SU-DHL-6 (cell line): Measurements from ENCODE around the gene EFNA4.

Experiments used
- H2AFZ ChIP-seq: fragments of 200-600 bp; sonication (generic); 2 replicates; pipeline ENCODE4 v1.6.1; 2014; ENCODE audit warnings: low read depth, mild to moderate bottlenecking, moderate library complexity, mixed read lengths, antibody characterized with exemption, low read length; ENCODE audit not compliant: severe bottlenecking
- H3F3A ChIP-seq: fragments of 200-600 bp; shearing (Covaris generic); 2 replicates; pipeline ENCODE4 v1.6.0; 2016; ENCODE audit warnings: antibody characterized with exemption, mild to moderate bottlenecking; ENCODE audit not compliant: insufficient read depth
- H3K27ac ChIP-seq: fragments of 200-600 bp; sonication (generic); 2 replicates; pipeline ENCODE4 v1.5.1; 2016; ENCODE audit warnings: low read depth, mild to moderate bottlenecking, low read length, moderate library complexity, mixed read lengths
- H3K27me3 ChIP-seq: fragments of 200-600 bp; sonication (generic), shearing (Covaris generic); 2 replicates; pipeline ENCODE4 v1.6.0; 2014; ENCODE audit warnings: mild to moderate bottlenecking, low read length
- H3K36me3 ChIP-seq: fragments of 200-600 bp; sonication (generic); 2 replicates; pipeline ENCODE4 v1.6.1; 2014; ENCODE audit warnings: mild to moderate bottlenecking, low read length, mixed read lengths
- H3K4me2 ChIP-seq: fragments of 300-600, 200-600 bp; shearing (Covaris generic), sonication (generic); 2 replicates; pipeline ENCODE4 v1.6.0; 2014; ENCODE audit warnings: low read length, low read depth, mild to moderate bottlenecking; ENCODE audit not compliant: poor library complexity, severe bottlenecking
- H3K4me3 ChIP-seq: fragments of 200-600 bp; sonication (generic); 2 replicates; pipeline ENCODE4 v1.5.1; 2014; ENCODE audit warnings: antibody characterized with exemption, low read length, mild to moderate bottlenecking, mixed read lengths; ENCODE audit not compliant: insufficient read depth, poor library complexity, severe bottlenecking
- H3K79me2 ChIP-seq: fragments of 200-600 bp; sonication (generic); 2 replicates; pipeline ENCODE4 v1.6.1; 2014; ENCODE audit warnings: mild to moderate bottlenecking, low read length, moderate library complexity; ENCODE audit not compliant: insufficient read depth
- H3K9ac ChIP-seq: fragments of 200-600 bp; sonication (generic); 2 replicates; pipeline ENCODE4 v1.7.0; 2014; ENCODE audit warnings: mild to moderate bottlenecking, low read length
- H3K9me2 ChIP-seq: fragments of 200-600 bp; sonication (generic); replicated peaks from 2 replicates; pipeline ENCODE4 v1.6.1; 2014; ENCODE audit warnings: low read length; ENCODE audit not compliant: insufficient read depth
- H3K9me3 ChIP-seq: fragments of 200-600 bp; sonication (generic); 2 replicates; pipeline ENCODE4 v1.6.1; 2014; ENCODE audit warnings: low read length, mixed read lengths; ENCODE audit not compliant: insufficient read depth
- H4K20me1 ChIP-seq: fragments of 200-600 bp; sonication (generic); 2 replicates; pipeline ENCODE4 v1.6.1; 2014; ENCODE audit warnings: low read depth, mild to moderate bottlenecking, antibody characterized with exemption, low read length, moderate library complexity, mixed read lengths
- EZH2phosphoT487 ChIP-seq: fragments of 200-600 bp; sonication (generic), shearing (Covaris generic); conservative IDR thresholded peaks from 2 replicates; pipeline ENCODE4 v1.6.1; 2018; ENCODE audit warnings: mild to moderate bottlenecking, antibody characterized with exemption, low read length, moderate library complexity, mixed read lengths
- TF ChIP-seq, protein P1 (sequence below): fragments of 200-600 bp; sonication (generic); IDR thresholded peaks from one replicate; pipeline ENCODE4 v1.5.1; 2017; ENCODE audit warnings: antibody characterized with exemption, mild to moderate bottlenecking, low read length, moderate library complexity; ENCODE audit not compliant: insufficient read depth, poor library complexity, severe bottlenecking

EFNA4 gene

DNA sequence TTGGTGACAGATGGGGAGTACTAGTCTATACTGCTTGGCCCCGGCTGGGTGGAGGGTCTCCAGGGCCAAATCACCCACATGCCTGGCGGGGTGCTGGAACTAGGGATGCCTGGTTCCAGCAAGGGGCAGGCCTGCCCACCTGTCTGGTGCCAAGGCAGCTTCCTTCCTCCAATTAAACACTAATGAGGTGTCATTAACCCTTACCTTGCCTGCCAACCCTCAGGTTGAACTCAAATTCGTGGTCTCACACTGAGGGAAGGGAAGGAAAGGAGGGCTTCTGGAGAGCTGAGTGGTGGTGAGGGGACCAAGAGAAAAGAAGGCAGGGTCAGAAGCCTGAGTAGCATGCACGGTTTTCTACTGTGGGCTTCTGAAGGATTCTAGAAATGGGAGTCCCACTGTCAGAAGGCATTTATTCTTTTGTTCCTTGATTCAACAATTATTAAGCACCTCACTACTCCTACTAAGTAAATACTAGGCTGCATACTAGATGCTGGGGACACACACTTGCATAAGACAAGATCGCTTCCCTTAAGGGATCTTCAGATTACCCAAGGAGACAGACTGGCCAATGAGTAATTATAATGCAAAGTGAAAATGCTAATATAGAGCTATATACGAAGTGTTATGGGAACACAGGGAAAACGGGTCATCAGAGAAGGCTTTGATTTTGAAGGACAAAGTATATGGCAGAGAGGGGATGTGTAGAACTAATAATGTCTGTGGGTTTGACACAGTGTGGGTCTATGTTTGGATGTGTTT is 9.2 kb downstream of the EFNA4 start:
- no peaks in the 10 kb centered on the region for H3K79me2 ChIP-seq
- no peaks in the 10 kb centered on the region for H3K36me3 ChIP-seq
- H3K9me2 ChIP-seq: no peaks in the 10 kb centered on the region
- H3K9ac ChIP-seq: no peak overlapping the region
- peaks cover 8% of the 10 kb centered on the region; the same call in 1 of the 2 replicates for H3F3A ChIP-seq
- no peaks in the 10 kb centered on the region for H3K9me3 ChIP-seq
- no peak for TF ChIP-seq EZH2phosphoT487
- TF ChIP-seq, protein P1, sequence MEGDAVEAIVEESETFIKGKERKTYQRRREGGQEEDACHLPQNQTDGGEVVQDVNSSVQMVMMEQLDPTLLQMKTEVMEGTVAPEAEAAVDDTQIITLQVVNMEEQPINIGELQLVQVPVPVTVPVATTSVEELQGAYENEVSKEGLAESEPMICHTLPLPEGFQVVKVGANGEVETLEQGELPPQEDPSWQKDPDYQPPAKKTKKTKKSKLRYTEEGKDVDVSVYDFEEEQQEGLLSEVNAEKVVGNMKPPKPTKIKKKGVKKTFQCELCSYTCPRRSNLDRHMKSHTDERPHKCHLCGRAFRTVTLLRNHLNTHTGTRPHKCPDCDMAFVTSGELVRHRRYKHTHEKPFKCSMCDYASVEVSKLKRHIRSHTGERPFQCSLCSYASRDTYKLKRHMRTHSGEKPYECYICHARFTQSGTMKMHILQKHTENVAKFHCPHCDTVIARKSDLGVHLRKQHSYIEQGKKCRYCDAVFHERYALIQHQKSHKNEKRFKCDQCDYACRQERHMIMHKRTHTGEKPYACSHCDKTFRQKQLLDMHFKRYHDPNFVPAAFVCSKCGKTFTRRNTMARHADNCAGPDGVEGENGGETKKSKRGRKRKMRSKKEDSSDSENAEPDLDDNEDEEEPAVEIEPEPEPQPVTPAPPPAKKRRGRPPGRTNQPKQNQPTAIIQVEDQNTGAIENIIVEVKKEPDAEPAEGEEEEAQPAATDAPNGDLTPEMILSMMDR: no peak
- no peak overlapping the region for H2AFZ ChIP-seq
- H3K27me3 ChIP-seq: no peaks in the 10 kb centered on the region
- H3K4me3 ChIP-seq: no peak overlapping the region
- no peak overlapping the region for H3K27ac ChIP-seq
- no peaks in the 10 kb centered on the region for H4K20me1 ChIP-seq
- H3K4me2 ChIP-seq: no peak overlapping the region

DNA sequence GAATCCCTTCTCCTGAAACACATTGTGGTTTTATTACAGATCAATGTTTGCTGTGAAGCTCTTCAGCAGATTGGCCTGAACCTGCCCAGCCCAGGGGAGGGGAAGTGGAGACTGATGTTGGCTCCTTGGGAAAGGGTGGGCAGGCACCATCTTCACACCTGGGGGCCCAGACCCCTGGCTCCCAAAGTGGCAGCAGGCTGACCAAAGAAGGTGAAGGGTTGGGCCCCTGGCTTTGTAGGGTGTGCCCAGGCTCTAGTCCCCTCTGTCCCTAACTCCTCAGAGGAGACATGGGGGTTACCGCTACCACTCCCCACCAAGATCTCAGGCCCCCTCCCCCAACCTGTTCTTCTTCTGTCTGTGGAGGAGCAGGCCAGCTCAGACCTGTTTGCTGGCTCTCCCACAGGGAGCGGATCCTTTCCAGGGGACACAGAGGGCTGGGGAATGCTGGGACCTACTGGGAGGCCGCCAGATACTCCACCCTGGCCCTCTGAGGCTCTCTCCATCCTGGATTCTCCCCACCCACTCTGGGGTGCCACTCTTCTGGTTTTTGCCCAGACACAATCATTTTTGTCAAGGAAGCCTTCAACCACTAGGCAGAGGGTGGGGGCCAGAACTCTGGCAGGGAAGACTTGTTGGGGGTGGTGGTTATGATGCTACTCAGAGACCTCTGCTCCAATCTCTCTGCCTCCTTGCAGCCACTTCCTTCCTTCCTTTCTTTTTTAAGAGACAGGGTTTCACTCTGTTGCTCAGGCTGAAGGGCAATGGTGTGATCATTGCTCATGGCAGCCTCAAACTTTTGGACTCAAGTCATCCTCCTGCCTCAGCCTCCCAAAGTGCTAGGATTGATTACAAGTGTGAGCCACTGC is 10.1 kb downstream of the EFNA4 start:
- Histone ChIP-seq H3K9ac (no peak overlapping the region), H4K20me1 (no peaks in the 10 kb centered on the region), H3K27me3 (no peaks in the 10 kb centered on the region), H3K79me2 (no peaks in the 10 kb centered on the region), H3K9me2 (no peaks in the 10 kb centered on the region), H3K4me2 (no peak overlapping the region), H3K27ac (no peak overlapping the region), H3K4me3 (no peak overlapping the region), H2AFZ (no peak overlapping the region), H3K9me3 (no peaks in the 10 kb centered on the region), H3F3A (peaks cover 8% of the 10 kb centered on the region; the same call in 1 of the 2 replicates), H3K36me3 (no peaks in the 10 kb centered on the region)
- TF ChIP-seq, protein P1: no peak
- TF ChIP-seq EZH2phosphoT487: no peak

DNA sequence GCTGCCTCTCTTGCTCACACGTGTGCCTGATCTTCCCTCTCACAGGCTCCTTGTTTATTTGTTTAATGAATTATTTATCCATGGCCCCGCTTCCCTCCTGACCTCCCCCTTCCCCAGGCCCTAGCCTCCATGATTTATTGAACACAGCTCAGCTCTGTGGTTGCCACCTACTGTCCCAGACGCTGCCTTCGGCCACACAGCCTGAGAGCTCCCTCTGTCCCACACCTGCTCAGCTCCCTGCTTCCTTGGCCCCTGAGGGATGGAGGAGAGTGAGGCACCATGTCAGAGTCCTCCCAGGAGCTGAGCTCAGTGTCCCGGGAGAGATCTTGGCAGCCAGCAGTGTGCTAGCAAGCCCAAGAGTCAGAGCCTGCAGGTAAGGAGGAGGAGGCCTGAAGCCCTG is 12.0 kb downstream of the EFNA4 start:
- Histone ChIP-seq H3K79me2 (no peaks in the 10 kb centered on the region), H3K9ac (no peak overlapping the region)

More for the DNA sequence above, 12.0 kb downstream of the EFNA4 start:
- TF ChIP-seq EZH2phosphoT487: no peak
- TF ChIP-seq, protein P1: no peak
- H3K4me3 ChIP-seq: no peak overlapping the region
- H3K27me3 ChIP-seq: no peaks in the 10 kb centered on the region
- no peak overlapping the region for H3K4me2 ChIP-seq
- H3K9me2 ChIP-seq: no peaks in the 10 kb centered on the region
- H2AFZ ChIP-seq: no peak overlapping the region
- no peaks in the 10 kb centered on the region for H4K20me1 ChIP-seq
- no peaks in the 10 kb centered on the region for H3K9me3 ChIP-seq
- no peak overlapping the region for H3K27ac ChIP-seq
- H3F3A ChIP-seq: peaks cover 8% of the 10 kb centered on the region; the same call in 1 of the 2 replicates
- no peaks in the 10 kb centered on the region for H3K36me3 ChIP-seq
